Heart left ventricle (tissue), 13 donors: ENCODE measurements around the gene LCA5L.

Experiments used
- CTCF ChIP-seq, 12 donors: fragments of 200-600 bp; sonication (generic) in 4 of 12; IDR thresholded peaks; one replicate each; pipeline versions ENCODE4 v1.5.0 to v1.8.0; 2018 to 2022; ENCODE audit warnings: antibody characterized with exemption in 12 of 12, mild to moderate bottlenecking in 5 of 12
- POLR2A ChIP-seq, 2 donors: fragments of 450-650 bp; IDR thresholded peaks; one replicate each; pipeline ENCODE4 v1.6.1; 2017; ENCODE audit warnings: antibody characterized with exemption in 2 of 2, mild to moderate bottlenecking in 2 of 2, moderate library complexity in 2 of 2
- donor health status: ischemic (EF 13 %, LVEDD 7.1; RV severe dilation, severe dysfunction).
- donor health status: DM: no; HTN: yes; CAD: no.
- donor health status: DM: no; HTN: no; CAD: no.
- donor health status: ischemic (EF 25% LVEDD 6.9; RV normal size, moderate dysfunction).
- donor health status: ischemic (EF 25% LVEDD 5.7; RV mildly dilated, moderate dysfunction).
- donor health status: ischemic (EF 35%, LVEDD 5.7; RV mildly dilated, moderate dysfunction).
- donor health status: nonischemic (EF 11% LVEDD 7.7; RV severe dilation, severe dysfunction).
- donor health status: DM: yes; HTN: yes; CAD: no.
- donor health status: PGD.
- donor health status: ischemic (EF 29% LVEDD 5.4; RV normal size, mild dysfunction).
- donor health status: nonischemic (EF 23%, LVEDD 6.1; RV moderate dilation, normal function).

DNA sequence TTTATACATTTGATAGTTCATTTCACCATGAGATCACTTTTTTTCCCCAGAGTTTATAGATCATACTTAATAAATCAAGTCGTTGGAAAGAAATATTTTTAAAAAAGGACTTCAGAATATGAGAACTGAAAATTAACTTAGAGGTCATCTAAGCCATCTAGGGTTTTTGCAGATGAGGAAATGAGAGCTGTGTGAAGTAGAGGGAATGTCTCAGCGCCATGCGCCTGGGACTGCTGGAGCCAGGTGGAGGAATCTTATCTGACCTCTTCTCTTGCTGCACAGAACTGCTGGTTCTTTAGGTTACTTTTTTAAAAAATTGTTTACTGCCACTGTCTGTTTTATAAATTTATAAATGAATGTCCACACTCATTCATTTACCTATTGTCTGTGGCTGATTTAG, 17.7 kb upstream of the LCA5L start:
- no peak for TF ChIP-seq CTCF (IDR thresholded peaks at IDR 0.05)
- TF ChIP-seq POLR2A (IDR thresholded peaks at IDR 0.05) = no peak
